ENCODE data around the gene CDH12.

Gene CDH12

GRCh38 chr5:21807953-21808352 lies 1045.2 kb downstream of the CDH12 start:
- FAIRE-seq (no peak), DNase-seq (ENCODE audit: insufficient read length) (no peak)
- TF ChIP-seq POLR2AphosphoS5 (IDR thresholded peaks at IDR 0.05; ENCODE audit: low read depth, low read length): no peak

GRCh38 chr5:21806943-21807342 lies 1046.2 kb downstream of the CDH12 start:
- FAIRE-seq: no peak
- TF ChIP-seq TAF1 (IDR thresholded peaks at IDR 0.05; ENCODE audit: borderline replicate concordance, low read depth, low read length) (no peak), POLR2A (IDR thresholded peaks at IDR 0.05; ENCODE audit: low read depth, low read length) (no peak), POLR2AphosphoS5 (IDR thresholded peaks at IDR 0.05; ENCODE audit: low read depth, low read length) (no peak)
- DNase-seq (ENCODE audit: insufficient read length): no peak

DNA sequence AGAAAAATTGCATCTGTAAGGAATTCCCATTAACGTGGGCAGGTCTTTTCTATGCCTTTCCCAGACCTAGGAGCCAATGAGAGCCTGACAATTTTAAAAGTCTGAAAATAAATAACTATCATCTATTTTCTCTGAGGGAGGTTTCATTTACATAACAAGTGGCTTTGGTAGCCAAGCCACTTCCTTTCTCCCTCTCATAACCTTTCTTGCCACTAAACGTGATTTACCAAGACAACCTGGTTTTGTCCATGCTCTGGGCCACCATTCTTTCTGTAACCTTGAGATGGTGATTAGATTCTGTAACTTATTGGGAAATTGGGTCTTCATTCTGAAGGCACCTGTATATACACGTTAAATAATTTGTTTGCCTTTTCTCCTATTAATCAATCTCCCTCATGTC lies 1046.9 kb downstream of the CDH12 start:
- TF ChIP-seq POLR2AphosphoS5 (IDR thresholded peaks at IDR 0.05; ENCODE audit: low read depth, low read length): no peak
- no peak for TF ChIP-seq POLR2A (IDR thresholded peaks at IDR 0.05; ENCODE audit: low read depth, low read length)
- no peak for TF ChIP-seq TAF1 (IDR thresholded peaks at IDR 0.05; ENCODE audit: borderline replicate concordance, low read depth, low read length)
- no peak for DNase-seq (ENCODE audit: insufficient read length)
- FAIRE-seq: no peak

DNA sequence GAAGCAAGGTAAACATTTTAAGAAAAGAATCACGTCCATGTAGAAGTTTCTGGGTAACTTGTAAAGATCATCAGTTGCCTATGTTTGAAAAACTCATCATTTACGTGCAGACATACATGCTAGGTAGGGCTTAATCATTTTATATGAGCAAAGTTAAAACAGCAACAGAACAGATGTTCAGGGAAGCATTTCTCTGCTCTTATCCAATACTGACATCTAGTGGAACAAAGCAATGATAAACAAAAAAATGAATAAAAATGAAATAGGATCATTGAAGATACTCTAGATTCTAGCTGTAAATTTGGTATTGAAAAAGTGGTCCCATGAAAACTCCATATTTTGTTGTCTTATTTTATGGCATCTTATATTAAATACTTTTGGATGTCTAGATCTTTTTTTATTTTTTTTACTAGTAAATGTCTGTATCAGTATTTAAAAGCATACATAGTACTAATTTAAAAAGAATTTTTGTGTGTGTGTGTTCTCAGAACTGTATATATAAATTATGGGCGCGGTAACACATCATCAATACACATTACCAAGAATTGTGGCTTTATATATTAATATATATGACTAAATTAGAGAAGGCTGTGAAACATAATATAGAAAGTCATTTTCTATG lies 1050.2 kb downstream of the CDH12 start:
- TF ChIP-seq POLR2AphosphoS5 (IDR thresholded peaks at IDR 0.05; ENCODE audit: low read depth, low read length) (no peak), POLR2A (IDR thresholded peaks at IDR 0.05; ENCODE audit: low read depth, low read length) (no peak), TAF1 (IDR thresholded peaks at IDR 0.05; ENCODE audit: borderline replicate concordance, low read depth, low read length) (no peak)
- no peak for DNase-seq (ENCODE audit: insufficient read length)
- no peak for FAIRE-seq

GRCh38 chr5:21802100-21802499 lies 1051.0 kb downstream of the CDH12 start:
- FAIRE-seq (no peak), DNase-seq (ENCODE audit: insufficient read length) (no peak)
- no peak for TF ChIP-seq TAF1 (IDR thresholded peaks at IDR 0.05; ENCODE audit: borderline replicate concordance, low read depth, low read length)
- no peak for TF ChIP-seq POLR2AphosphoS5 (IDR thresholded peaks at IDR 0.05; ENCODE audit: low read depth, low read length)
- TF ChIP-seq POLR2A (IDR thresholded peaks at IDR 0.05; ENCODE audit: low read depth, low read length): no peak

DNA sequence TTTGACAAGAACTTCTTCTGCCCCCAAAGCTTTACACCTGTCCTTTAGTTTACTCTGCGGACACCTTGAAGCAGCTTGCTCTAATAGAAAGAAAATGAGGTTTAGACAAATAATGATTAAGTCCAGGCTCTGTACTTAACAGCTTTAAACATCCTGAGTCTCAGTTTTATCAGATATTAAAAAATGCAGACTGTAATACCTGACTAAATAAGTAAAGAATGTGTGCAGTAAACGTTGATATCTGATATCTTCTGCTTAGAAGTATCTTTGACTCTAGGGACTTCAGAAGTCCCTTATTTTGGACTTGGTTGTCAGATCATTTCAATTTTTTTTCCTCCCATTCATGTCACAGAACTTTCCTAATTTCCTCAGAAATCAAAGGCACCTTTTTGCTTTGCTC lies 1060.4 kb downstream of the CDH12 start:
- TF ChIP-seq POLR2AphosphoS5 (IDR thresholded peaks at IDR 0.05; ENCODE audit: low read depth, low read length) (no peak), TAF1 (IDR thresholded peaks at IDR 0.05; ENCODE audit: borderline replicate concordance, low read depth, low read length) (no peak), POLR2A (IDR thresholded peaks at IDR 0.05; ENCODE audit: low read depth, low read length) (no peak)
- DNase-seq (ENCODE audit: insufficient read length): no peak
- no peak for FAIRE-seq

- no peak for FAIRE-seq
- TF ChIP-seq POLR2AphosphoS5 (IDR thresholded peaks at IDR 0.05; ENCODE audit: low read depth, low read length) (no peak), TAF1 (IDR thresholded peaks at IDR 0.05; ENCODE audit: borderline replicate concordance, low read depth, low read length) (no peak), POLR2A (IDR thresholded peaks at IDR 0.05; ENCODE audit: low read depth, low read length) (no peak)
These were observed 1061.8 kb downstream of the CDH12 start for GRCh38 chr5:21791304-21791703.

GRCh38 chr5:21784487-21784886 lies 1068.7 kb downstream of the CDH12 start:
- DNase-seq (ENCODE audit: insufficient read length) (no peak), FAIRE-seq (no peak)
- TF ChIP-seq POLR2AphosphoS5 (IDR thresholded peaks at IDR 0.05; ENCODE audit: low read depth, low read length) (no peak), POLR2A (IDR thresholded peaks at IDR 0.05; ENCODE audit: low read depth, low read length) (no peak), TAF1 (IDR thresholded peaks at IDR 0.05; ENCODE audit: borderline replicate concordance, low read depth, low read length) (no peak)

More at GRCh38 chr5:21791304-21791703, 1061.8 kb downstream of the CDH12 start:
- DNase-seq (ENCODE audit: insufficient read length): no peak

GRCh38 chr5:21783074-21783679 lies 1070.0 kb downstream of the CDH12 start:
- FAIRE-seq (no peak), DNase-seq (ENCODE audit: insufficient read length) (no peak)
- TF ChIP-seq POLR2A (IDR thresholded peaks at IDR 0.05; ENCODE audit: low read depth, low read length) (no peak), TAF1 (IDR thresholded peaks at IDR 0.05; ENCODE audit: borderline replicate concordance, low read depth, low read length) (no peak), POLR2AphosphoS5 (IDR thresholded peaks at IDR 0.05; ENCODE audit: low read depth, low read length) (no peak)

- DNase-seq (ENCODE audit: insufficient read length) (no peak), FAIRE-seq (no peak)
- no peak for TF ChIP-seq TAF1 (IDR thresholded peaks at IDR 0.05; ENCODE audit: borderline replicate concordance, low read depth, low read length)
- TF ChIP-seq POLR2AphosphoS5 (IDR thresholded peaks at IDR 0.05; ENCODE audit: low read depth, low read length): no peak
- no peak for TF ChIP-seq POLR2A (IDR thresholded peaks at IDR 0.05; ENCODE audit: low read depth, low read length)
These were observed 1076.7 kb downstream of the CDH12 start for GRCh38 chr5:21776466-21776865.

DNA sequence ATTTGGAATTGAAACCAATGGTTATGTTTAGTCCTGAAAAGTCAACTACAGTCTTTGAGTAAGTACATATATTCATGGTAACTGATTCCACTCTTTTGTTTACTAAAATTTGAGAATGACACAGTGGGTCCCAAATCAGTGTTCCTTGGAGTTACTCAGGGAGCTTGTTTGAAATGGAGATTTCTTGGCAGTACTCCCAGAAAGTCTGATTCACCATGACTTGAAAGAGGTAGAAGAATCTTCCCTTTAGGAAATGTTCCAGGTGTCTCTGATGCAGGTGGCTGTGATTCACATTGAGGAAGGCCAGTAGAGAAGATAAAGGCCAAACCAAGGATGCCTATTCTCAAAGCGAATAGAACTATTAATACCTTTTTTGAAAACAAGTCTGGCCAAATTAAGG lies 1078.3 kb downstream of the CDH12 start:
- DNase-seq (ENCODE audit: insufficient read length): no peak
- FAIRE-seq: no peak
- TF ChIP-seq POLR2A (IDR thresholded peaks at IDR 0.05; ENCODE audit: low read depth, low read length) (no peak), POLR2AphosphoS5 (IDR thresholded peaks at IDR 0.05; ENCODE audit: low read depth, low read length) (no peak), TAF1 (IDR thresholded peaks at IDR 0.05; ENCODE audit: borderline replicate concordance, low read depth, low read length) (no peak)

DNA sequence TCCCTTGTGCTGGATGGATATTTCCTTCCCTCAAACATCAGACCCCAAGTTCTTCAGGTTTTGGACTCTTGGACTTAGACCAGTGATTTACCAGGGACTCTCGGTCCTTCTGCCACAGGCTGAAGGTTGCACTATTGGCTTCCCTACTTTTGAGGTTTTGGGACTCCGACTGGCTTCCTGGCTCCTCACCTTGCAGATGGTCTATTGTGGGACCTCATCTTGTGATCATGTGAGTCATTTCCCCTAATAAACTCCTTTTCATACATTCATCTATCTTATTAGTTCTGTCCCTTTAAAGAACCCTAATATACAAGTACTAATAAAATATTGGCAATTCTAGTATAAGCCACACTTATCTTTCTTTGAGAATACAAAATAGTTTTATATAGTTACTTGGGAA lies 1078.9 kb downstream of the CDH12 start:
- no peak for TF ChIP-seq POLR2AphosphoS5 (IDR thresholded peaks at IDR 0.05; ENCODE audit: low read depth, low read length)
- TF ChIP-seq TAF1 (IDR thresholded peaks at IDR 0.05; ENCODE audit: borderline replicate concordance, low read depth, low read length): no peak
- TF ChIP-seq POLR2A (IDR thresholded peaks at IDR 0.05; ENCODE audit: low read depth, low read length): no peak
- FAIRE-seq (no peak), DNase-seq (ENCODE audit: insufficient read length) (no peak)

Data from GM12892 (cell line).